ENCODE results near the gene SPRTN. TPM values are rescaled to one million over a fixed set of nuclear protein-coding genes. Genes with fewer than 3 reads are reported as not detected.
A peak's percentile ranks its signal among the peaks of the same experiment; 100 is the strongest.

The SPRTN gene
- total RNA-seq = 52.6 TPM

- peaks cover 0 to 6% of the 10 kb centered on the region in 2 donors for H3K36me3 ChIP-seq
- no peaks in the 10 kb centered on the region for H3K27me3 ChIP-seq
- no peak for TF ChIP-seq CTCF (IDR thresholded peaks at IDR 0.05)
- intact Hi-C loops (cut with DNase I) = loop anchor here (1.0 to 5.0 kb wide), 2 partner anchors 57 to 96 kb away; partner anchors contain the start of gene GNPAT
- DNase-seq (ENCODE audit: low spot score in 2 of 2) = no peak
- H3K4me3 ChIP-seq = peak within 1 kb of the TSS; percentile 81 to 90
- peak within 1 kb of the TSS; percentile 92 to 97 for H3K27ac ChIP-seq
- H3K4me1 ChIP-seq = peaks cover 8 to 36% of the 10 kb centered on the region in 2 donors
- no peaks in the 10 kb centered on the region for H3K9me3 ChIP-seq
Observed at GRCh38 chr1:231338270-231339128, at the start of gene SPRTN. TSS of gene SPRTN (plus strand) at chr1:231338293. CDS start at chr1:231338384, 91 bp downstream.

- Histone ChIP-seq H3K9me3 (no peaks in the 10 kb centered on the region), H3K27me3 (no peaks in the 10 kb centered on the region), H3K4me3 (no peak overlapping the region), H3K27ac (no peak overlapping the region), H3K4me1 (no peaks in the 10 kb centered on the region), H3K36me3 (no peaks in the 10 kb centered on the region)
- DNase-seq (ENCODE audit: low spot score in 2 of 2) = no peak
- TF ChIP-seq CTCF (IDR thresholded peaks at IDR 0.05) = no peak
- intact Hi-C loops (cut with DNase I) = no loop called here
Observed at GRCh38 chr1:231295938-231296337, 42.2 kb upstream of the SPRTN start.

- no peaks in the 10 kb centered on the region for H3K4me1 ChIP-seq
- no peaks in the 10 kb centered on the region for H3K27me3 ChIP-seq
Observed at GRCh38 chr1:231301990-231302389, 36.1 kb upstream of the SPRTN start.

GRCh38 chr1:231310391-231310934 is 27.6 kb upstream of the SPRTN start:
- intact Hi-C loops (cut with DNase I) = no loop called here
- H3K4me1 ChIP-seq = no peaks in the 10 kb centered on the region
- H3K27ac ChIP-seq = no peak overlapping the region
- H3K27me3 ChIP-seq = no peaks in the 10 kb centered on the region
- H3K36me3 ChIP-seq = no peaks in the 10 kb centered on the region
- DNase-seq (ENCODE audit: low spot score in 2 of 2) = no peak
- H3K9me3 ChIP-seq = no peaks in the 10 kb centered on the region
- TF ChIP-seq CTCF (IDR thresholded peaks at IDR 0.05) = no peak
- no peak overlapping the region for H3K4me3 ChIP-seq

More at GRCh38 chr1:231301990-231302389, 36.1 kb upstream of the SPRTN start:
- Histone ChIP-seq H3K36me3 (no peaks in the 10 kb centered on the region), H3K4me3 (no peak overlapping the region), H3K27ac (no peak overlapping the region), H3K9me3 (no peaks in the 10 kb centered on the region)
- intact Hi-C loops (cut with DNase I) = no loop called here
- no peak for DNase-seq (ENCODE audit: low spot score in 2 of 2)
- TF ChIP-seq CTCF (IDR thresholded peaks at IDR 0.05) = no peak

GRCh38 chr1:231311720-231312431 is 26.2 kb upstream of the SPRTN start:
- no peaks in the 10 kb centered on the region for H3K9me3 ChIP-seq
- no peak overlapping the region for H3K27ac ChIP-seq
- no peaks in the 10 kb centered on the region for H3K36me3 ChIP-seq
- no peaks in the 10 kb centered on the region for H3K27me3 ChIP-seq
- no peak for DNase-seq (ENCODE audit: low spot score in 2 of 2)
- intact Hi-C loops (cut with DNase I) = no loop called here
- H3K4me1 ChIP-seq = no peaks in the 10 kb centered on the region
- no peak for TF ChIP-seq CTCF (IDR thresholded peaks at IDR 0.05)
- no peak overlapping the region for H3K4me3 ChIP-seq

Measured in ascending aorta (tissue), 2 donors.